Effector CD4-positive, alpha-beta T cell (primary cell): Measurements from ENCODE around the gene DNAH3.
"Not testable (repeated sequence)": the region's sequence is repeated elsewhere in the genome, so short reads cannot be mapped to it uniquely, and the experiment has no call there.

Experiments used
- DNase-seq: peaks from one replicate; pipeline ENCODE4 v3.0.0-alpha.2; 2020

Gene DNAH3

DNA sequence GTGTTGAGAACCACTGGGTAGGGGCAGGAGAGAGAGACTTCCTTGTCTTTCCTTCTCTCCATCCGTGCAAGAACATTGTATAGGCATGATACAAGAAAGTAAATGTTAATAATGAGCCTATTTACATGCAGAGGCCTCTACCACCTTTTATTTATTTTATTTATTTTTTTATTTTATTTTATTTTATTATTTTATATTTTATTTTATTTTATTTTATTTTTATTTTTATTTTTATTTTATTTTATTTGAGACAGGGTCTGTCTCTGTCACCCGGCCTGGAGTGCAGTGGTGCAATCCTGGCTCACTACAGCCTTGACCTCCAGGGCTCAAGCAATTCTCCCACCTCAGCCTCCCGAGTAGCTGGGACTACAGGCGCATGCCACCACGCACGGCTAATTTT lies 87.3 kb downstream of the DNAH3 start:
- not testable (repeated sequence) for DNase-seq

- no peak for DNase-seq
Observed at GRCh38 chr16:21060027-21060510, 90.6 kb downstream of the DNAH3 start.

GRCh38 chr16:21057875-21058274 lies 92.8 kb downstream of the DNAH3 start:
- no peak for DNase-seq

GRCh38 chr16:21056396-21056795 lies 94.2 kb downstream of the DNAH3 start:
- no peak for DNase-seq

GRCh38 chr16:21055738-21056137 lies 94.9 kb downstream of the DNAH3 start:
- DNase-seq, result not testable (repeated sequence)

GRCh38 chr16:21053590-21053989 lies 97.1 kb downstream of the DNAH3 start:
- DNase-seq, result no peak

DNA sequence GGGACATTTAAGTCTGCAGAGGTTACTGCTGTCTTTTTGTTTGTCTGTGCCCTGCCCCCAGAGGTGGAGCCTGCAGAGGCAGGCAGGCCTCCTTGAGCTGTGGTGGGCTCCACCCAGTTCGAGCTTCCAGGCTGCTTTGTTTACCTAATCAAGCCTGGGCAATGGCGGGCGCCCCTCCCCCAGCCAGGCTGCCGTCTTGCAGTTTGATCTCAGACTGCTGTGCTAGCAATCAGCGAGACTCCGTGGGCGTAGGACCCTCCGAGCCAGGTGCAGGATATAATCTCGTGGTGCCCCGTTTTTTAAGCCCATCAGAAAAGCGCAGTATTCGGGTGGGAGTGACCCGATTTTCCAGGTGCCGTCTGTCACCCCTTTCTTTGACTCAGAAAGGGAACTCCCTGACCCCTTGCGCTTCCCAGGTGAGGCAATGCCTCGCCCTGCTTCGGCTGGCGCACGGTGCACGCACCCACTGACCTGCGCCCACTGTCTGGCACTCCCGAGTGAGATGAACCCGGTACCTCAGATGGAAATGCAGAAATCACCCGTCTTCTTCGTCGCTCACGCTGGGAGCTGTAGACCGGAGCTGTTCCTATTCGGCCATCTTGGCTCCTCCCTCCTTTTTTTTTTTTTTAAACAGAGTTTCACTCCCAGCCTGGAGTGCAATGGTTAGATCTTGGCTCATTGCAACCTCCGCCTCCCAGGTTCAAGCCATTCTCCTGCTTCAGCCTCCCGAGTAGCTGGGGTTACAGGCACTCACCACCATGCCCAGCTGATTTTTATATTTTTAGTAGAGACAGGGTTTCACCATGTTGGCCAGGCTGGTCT lies 102.3 kb downstream of the DNAH3 start:
- not testable (repeated sequence) for DNase-seq

DNA sequence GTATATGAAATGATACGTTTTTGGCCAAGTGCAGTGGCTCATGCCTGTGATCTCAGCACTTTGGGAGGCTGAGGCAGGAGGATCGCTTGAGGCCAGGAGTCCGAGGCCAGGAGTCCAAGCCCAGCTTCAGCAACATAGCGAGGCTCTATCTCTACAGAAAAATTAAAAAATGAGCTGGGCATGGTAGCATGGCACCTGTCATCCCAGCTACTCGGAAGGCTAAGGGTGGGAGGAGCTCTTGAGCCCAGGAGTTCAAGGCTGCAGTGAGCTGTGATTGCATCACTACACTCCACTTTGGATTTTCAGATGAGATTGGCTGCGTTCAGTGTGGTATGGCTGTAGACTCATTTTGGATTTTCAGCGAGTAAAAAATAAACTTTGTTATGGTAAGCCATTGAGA lies 112.4 kb downstream of the DNAH3 start:
- DNase-seq, result no peak

- no peak for DNase-seq
Observed at GRCh38 chr16:21037736-21038135, 112.9 kb downstream of the DNAH3 start.

GRCh38 chr16:21037168-21037567 lies 113.5 kb downstream of the DNAH3 start:
- DNase-seq, result no peak

GRCh38 chr16:21036471-21036870 lies 114.2 kb downstream of the DNAH3 start:
- no peak for DNase-seq

- no peak for DNase-seq
Observed at GRCh38 chr16:21033704-21034103, 116.9 kb downstream of the DNAH3 start.

DNA sequence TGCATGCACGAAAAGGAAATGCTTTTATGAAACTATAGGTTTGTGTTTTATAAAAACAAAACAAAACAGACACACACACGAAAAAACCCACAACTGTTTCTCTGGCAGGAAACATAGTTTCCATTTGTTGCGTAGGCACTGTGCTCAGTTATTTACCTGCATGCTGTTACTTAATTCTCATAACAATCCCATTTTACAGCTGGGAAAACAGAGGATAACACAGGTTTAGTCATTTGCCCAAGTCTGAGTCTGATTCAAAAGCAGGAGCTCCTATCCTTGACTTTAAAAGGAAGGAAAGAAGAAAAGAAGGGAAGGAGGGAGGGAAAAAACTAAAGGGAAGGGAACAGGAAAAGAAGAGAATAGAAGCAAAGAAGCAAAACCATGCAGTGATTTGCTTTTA lies 117.4 kb downstream of the DNAH3 start:
- no peak for DNase-seq

- no peak for DNase-seq
Observed at GRCh38 chr16:21028728-21029127, 121.9 kb downstream of the DNAH3 start.

GRCh38 chr16:21026846-21027245 lies 123.8 kb downstream of the DNAH3 start:
- DNase-seq, result no peak

DNA sequence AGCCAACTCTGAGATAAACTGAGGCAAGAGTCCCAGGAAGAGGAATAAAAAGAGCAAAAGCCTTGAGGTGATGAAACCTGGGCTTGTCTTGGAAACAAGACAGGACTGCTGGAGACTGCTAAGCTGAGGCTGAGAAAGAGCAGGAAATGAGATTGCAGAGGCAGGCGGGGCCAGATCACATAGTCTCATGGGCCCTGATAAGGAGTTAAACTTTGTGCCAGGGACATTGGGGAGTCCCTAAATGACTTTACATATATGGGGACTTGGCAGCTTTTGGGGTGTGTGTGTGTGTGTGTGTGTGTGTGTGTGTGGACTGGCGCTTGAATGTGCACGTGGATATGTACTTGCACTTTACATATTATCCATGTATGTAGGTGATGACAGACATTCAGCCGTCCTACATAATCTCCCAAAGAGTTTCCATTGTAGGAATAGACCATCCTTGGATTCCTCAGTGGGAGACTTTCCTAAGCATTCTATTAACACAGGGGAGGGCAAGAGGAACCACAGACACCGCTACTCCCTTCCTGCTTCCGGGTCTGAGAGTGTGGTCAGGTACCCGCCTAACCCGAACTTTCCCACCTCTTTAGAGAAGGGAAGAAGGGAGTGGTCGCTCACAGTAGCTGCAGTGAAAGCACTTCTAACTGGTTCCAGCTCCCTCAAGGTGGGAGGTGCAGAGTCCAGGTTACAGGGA lies 127.0 kb downstream of the DNAH3 start:
- no peak for DNase-seq

GRCh38 chr16:21021316-21021715 lies 129.3 kb downstream of the DNAH3 start:
- DNase-seq, result no peak

- DNase-seq, result no peak
Observed at GRCh38 chr16:21009815-21010214, 140.8 kb downstream of the DNAH3 start.

GRCh38 chr16:21005008-21005407 lies 145.6 kb downstream of the DNAH3 start:
- no peak for DNase-seq

DNA sequence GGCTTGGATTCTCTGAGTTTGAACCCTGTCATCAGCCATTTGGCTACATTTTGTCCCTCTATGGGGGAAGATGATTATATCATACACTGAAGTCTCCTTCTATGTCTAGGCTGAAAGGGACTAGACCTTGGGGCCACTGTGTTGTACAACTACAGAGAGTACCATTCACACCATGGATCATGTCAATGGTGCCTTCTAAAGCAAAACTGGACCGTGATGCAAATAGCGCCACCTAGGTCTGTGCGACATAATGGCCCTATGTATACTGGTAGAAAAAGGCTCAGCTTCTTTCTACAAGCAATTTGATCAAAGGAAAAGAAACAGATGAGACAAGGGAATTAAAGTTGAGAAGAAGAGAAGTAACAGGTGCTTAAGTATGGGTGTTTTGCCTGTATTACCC lies 149.4 kb downstream of the DNAH3 start:
- DNase-seq, result no peak

DNA sequence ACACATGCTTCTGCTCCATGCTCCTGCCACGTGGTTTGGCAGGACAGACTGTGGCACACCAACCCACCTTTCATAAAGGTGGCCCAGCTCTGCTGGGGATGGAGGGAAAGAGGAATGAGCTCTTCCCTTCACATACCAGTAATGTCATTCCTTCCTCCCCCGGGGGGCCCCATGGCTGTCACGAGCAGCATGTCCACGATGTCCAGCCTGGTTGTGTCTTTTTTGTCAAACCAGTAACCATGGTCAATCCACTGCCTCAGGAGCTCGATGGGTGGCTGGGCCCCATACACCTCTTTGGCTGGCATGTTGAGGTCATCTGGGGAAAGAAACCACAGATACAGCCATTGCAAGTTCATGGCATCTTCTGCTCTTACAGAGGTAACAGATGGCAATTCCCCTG lies 153.5 kb downstream of the DNAH3 start:
- DNase-seq, result no peak

DNA sequence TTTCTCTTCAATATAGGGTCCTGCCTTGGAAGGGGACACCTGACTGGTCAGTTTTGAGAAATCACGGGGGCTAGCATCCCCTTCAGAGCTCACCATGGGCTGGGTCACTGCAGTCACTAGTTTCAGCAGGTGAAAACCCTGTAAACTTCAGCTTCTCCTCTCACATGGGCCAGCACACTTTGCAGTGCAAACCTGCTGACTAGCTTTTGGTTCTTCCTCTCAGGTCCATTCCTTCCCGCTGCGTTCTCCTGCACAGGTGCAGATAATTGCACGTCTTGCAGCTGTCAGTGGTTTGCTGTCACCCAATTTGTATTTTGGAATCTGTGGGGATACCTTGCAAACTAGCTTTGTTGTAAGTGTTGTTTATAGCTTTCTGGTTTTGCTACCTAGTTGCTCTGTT lies 154.9 kb downstream of the DNAH3 start:
- no peak for DNase-seq

DNA sequence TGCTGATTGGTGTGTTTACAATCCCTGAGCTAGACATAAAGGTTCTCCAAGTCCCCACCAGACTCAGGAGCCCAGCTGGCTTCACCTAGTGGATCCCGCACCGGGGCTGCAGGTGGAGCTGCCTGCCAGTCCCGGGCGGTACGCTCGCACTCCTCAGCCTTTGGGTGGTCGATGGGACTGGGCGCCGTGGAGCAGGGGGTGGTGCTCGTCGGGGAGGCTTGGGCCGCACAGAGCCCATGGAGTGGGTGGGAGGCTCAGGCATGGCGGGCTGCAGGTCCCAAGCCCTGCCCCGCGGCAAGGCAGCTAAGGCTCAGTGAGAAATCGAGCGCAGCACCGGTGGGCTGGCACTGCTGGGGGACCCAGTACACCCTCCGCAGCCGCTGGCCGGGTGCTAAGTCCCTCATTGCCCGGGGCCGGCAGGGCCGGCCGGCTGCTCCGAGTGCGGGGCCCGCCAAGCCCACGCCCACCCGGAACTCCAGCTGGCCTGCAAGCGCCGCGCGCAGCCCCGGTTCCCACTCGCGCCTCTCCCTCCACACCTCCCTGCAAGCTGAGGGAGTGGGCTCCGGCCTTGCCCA lies 161.1 kb downstream of the DNAH3 start:
- DNase-seq, result not testable (repeated sequence)

- DNase-seq, result no peak
Observed at GRCh38 chr16:20987049-20987448, 163.6 kb downstream of the DNAH3 start.
